Spleen (tissue), 11 donors: ENCODE results near the gene GRAMD2B. TPM values are rescaled to one million over a fixed set of nuclear protein-coding genes. Genes with fewer than 3 reads are reported as not detected.

Experiments used
- DNase-seq: peaks from one replicate; pipeline ENCODE4 v3.0.0-alpha.2; 2020
- H3K27ac ChIP-seq, 8 donors: fragments of 200-600 bp; sonication (generic) in 7 of 8; 1 replicate in 4 of 8; 2 replicates in 4 of 8; pipeline versions ENCODE4 v1.5.0 to v1.8.0; 2016 to 2021; ENCODE audit warnings: inconsistent platforms in 4 of 8, mild to moderate bottlenecking in 4 of 8, moderate library complexity in 1 of 8
- H3K27me3 ChIP-seq, 7 donors: fragments of 200-600 bp; sonication (generic) in 6 of 7; replicated peaks in 1 of 7; 1 replicate in 4 of 7; 2 replicates in 3 of 7; pipeline versions ENCODE4 v1.5.0 to v1.8.0; 2016 to 2021; ENCODE audit warnings: inconsistent platforms in 3 of 7, mild to moderate bottlenecking in 1 of 7
- H3K36me3 ChIP-seq, 6 donors: fragments of 200-600 bp; sonication (generic) in 5 of 6; 1 replicate in 4 of 6; 2 replicates in 2 of 6; pipeline versions ENCODE4 v1.5.0 to v1.8.0; 2016 to 2021; ENCODE audit warnings: inconsistent platforms in 2 of 6
- H3K4me1 ChIP-seq, 6 donors: fragments of 200-600 bp; sonication (generic) in 5 of 6; 1 replicate in 3 of 6; 2 replicates in 3 of 6; pipeline versions ENCODE4 v1.5.0 to v1.8.0; 2016 to 2021; ENCODE audit warnings: inconsistent platforms in 3 of 6
- H3K4me3 ChIP-seq, 8 donors: fragments of 200-600 bp; sonication (generic) in 7 of 8; 1 replicate in 4 of 8; 2 replicates in 4 of 8; pipeline versions ENCODE4 v1.5.0 to v1.8.0; 2016 to 2021; ENCODE audit warnings: inconsistent platforms in 4 of 8, mild to moderate bottlenecking in 4 of 8, moderate library complexity in 2 of 8
- H3K9me3 ChIP-seq, 8 donors: fragments of 200-600 bp; sonication (generic) in 7 of 8; 1 replicate in 4 of 8; 2 replicates in 4 of 8; pipeline versions ENCODE4 v1.5.0 to v1.8.0; 2016 to 2021; ENCODE audit warnings: inconsistent platforms in 4 of 8
- POLR2A ChIP-seq, 3 donors: fragments of 450-650 bp; IDR thresholded peaks; one replicate each; pipeline ENCODE4 v1.5.1; 2017; ENCODE audit warnings: antibody characterized with exemption in 3 of 3, mild to moderate bottlenecking in 1 of 3
- POLR2AphosphoS5 ChIP-seq, 3 donors: sonication (generic); formaldehyde crosslinking; IDR thresholded peaks; one replicate each; pipeline ENCODE4 v1.5.1; 2017; ENCODE audit warnings: antibody characterized with exemption in 3 of 3
- WGBS, 5 donors: extraction: QIAGEN DNeasy Blood & Tissue Kit in 3 of 5; methylation state at CpG; one replicate each; pipeline versions ENCODE4 v1.1.5 to v1.1.7; 2013 to 2018; 5-methylcytosine and 5-hydroxymethylcytosine counted together
- intact Hi-C: fragments of 100-400 bp; cut with DNase I; formaldehyde crosslinking; loops from one replicate; pipeline ENCODE4 v1.15.0; 2023; ENCODE audit warnings: low total_unique reads
- polyA plus RNA-seq, 3 donors: library from polyadenylated mRNA; stranded (reverse); fragments of 200-250 nt; gene quantifications; one replicate each; pipeline ENCODE4 v1.2.1, GENCODE V29; 2013
- total RNA-seq, 7 donors: library from RNA; depleted of rRNA in 3 of 7; stranded (reverse); fragments of >200 nt in 3 of 7; fragmentation: NEBNext Ultra II Directional in 4 of 7; extraction: Animal tissue kit (Norgen Biotek cat#: 25700) in 4 of 7; gene quantifications; one replicate each; pipeline versions ENCODE4 v1.1.0 to v1.2.1, GENCODE V29; 2016 to 2021
- TF ChIP-seq, protein P1 (sequence below), 11 experiments: fragments of 200-600 bp in 7 of 11; fragments of 450-650 bp in 4 of 11; sonication (generic) in 4 of 11; IDR thresholded peaks in 8 of 11; conservative IDR thresholded peaks in 3 of 11; 1 replicate in 7 of 11; 2 replicates in 4 of 11; pipeline versions ENCODE4 v1.4.0 to v1.8.0; 2016 to 2021; ENCODE audit warnings: antibody characterized with exemption in 11 of 11, inconsistent platforms in 4 of 11, mild to moderate bottlenecking in 1 of 11
- donor health status: healthy with polysubstance abuse.
- donor health status: DM: no; HTN: no; CAD: no; lungs with moderate emphysema.
- donor health status: DM: no; HTN: no; CAD: no.
- donor health status: Bipolar disorder and iron deficiency.
- donor health status: healthy.
- donor health status: DM: no; HTN: no; CAD: no.
- donor health status: DM: yes; HTN: yes; CAD: no.

Gene GRAMD2B
- total and polyA plus RNA-seq, 10 donors: 3.0 to 28.7 (median 10.9) TPM

DNA sequence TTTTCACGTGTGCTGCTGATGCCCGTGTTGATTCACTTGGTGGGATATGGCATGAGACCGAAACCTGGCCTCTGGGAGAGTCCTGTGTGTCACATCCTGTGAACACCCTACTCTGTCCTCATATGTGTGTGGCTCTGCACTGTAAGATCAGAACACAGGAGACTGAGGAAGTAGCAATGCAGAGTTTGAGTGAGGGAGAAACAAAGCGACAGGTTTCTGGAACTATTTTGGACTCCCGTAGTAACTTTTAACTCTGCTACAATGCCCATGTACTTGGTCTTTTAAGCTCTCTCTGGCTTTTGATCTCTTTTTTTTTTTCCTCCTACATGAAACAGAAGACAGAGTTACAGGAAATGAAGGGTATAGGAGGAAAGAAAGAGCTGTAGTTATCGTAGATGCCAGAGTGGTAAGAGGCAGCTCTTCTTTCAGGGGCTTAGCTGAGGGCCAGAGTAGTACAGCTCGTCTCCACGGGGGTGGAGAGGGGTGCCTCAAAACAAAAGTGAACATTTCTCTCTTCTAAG is 26.6 kb downstream of the GRAMD2B start:
- Histone ChIP-seq H3K4me3 (peak overlapping the region in 3 of 8 donors; percentile 1 to 49 (median 15)), H3K27me3 (no peaks in the 10 kb centered on the region), H3K36me3 (peaks cover 0 to 6% (median 0%) of the 10 kb centered on the region in 6 donors), H3K27ac (peak overlapping the region; percentile 55 to 84 (median 74)), H3K9me3 (no peaks in the 10 kb centered on the region), H3K4me1 (peaks cover 0 to 47% (median 14%) of the 10 kb centered on the region in 6 donors)
- 16 to 24% (median 20%) methylated on average over 8 of the region's 8 CpGs for WGBS, 5 donors
- no peak for DNase-seq
- TF ChIP-seq POLR2AphosphoS5 (IDR thresholded peaks at IDR 0.05): peak in 1 of 3 donors; percentile 90
- TF ChIP-seq POLR2A (IDR thresholded peaks at IDR 0.05): peak in 2 of 3 donors; percentile 47 to 53
- TF ChIP-seq, protein P1, sequence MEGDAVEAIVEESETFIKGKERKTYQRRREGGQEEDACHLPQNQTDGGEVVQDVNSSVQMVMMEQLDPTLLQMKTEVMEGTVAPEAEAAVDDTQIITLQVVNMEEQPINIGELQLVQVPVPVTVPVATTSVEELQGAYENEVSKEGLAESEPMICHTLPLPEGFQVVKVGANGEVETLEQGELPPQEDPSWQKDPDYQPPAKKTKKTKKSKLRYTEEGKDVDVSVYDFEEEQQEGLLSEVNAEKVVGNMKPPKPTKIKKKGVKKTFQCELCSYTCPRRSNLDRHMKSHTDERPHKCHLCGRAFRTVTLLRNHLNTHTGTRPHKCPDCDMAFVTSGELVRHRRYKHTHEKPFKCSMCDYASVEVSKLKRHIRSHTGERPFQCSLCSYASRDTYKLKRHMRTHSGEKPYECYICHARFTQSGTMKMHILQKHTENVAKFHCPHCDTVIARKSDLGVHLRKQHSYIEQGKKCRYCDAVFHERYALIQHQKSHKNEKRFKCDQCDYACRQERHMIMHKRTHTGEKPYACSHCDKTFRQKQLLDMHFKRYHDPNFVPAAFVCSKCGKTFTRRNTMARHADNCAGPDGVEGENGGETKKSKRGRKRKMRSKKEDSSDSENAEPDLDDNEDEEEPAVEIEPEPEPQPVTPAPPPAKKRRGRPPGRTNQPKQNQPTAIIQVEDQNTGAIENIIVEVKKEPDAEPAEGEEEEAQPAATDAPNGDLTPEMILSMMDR (IDR thresholded peaks at IDR 0.05 in 8 of 11, conservative IDR thresholded peaks at IDR 0.05 in 3 of 11): no peak
- intact Hi-C loops: no loop called here

DNA sequence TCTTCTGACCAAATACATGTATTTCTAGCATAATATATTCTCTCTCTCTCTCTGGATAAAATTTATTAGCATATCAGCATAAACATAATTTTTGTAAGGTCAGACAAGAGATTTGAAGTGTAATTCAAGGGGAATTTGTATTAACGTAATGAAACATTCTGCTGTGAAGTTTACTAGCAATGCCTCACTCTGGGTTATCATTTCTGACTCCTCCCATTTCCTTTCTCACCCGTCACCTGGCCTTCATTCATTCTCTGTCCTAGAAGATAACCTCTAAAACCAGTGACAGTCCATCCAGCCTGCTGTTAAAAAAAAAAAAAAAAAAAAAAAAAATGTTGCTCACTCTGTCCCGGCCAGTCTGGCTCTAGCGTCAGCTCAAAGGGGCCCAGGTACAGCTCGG is 27.1 kb downstream of the GRAMD2B start:
- Histone ChIP-seq H3K4me3 (peak overlapping the region in 3 of 8 donors; percentile 1 to 49 (median 15)), H3K27ac (peak overlapping the region; percentile 55 to 84 (median 74)), H3K27me3 (no peaks in the 10 kb centered on the region), H3K9me3 (no peaks in the 10 kb centered on the region), H3K36me3 (peaks cover 0 to 6% (median 0%) of the 10 kb centered on the region in 6 donors), H3K4me1 (peaks cover 0 to 47% (median 14%) of the 10 kb centered on the region in 6 donors)
- no peak for DNase-seq
- TF ChIP-seq POLR2A (IDR thresholded peaks at IDR 0.05): no peak
- no peak for TF ChIP-seq POLR2AphosphoS5 (IDR thresholded peaks at IDR 0.05)
- TF ChIP-seq, protein P1 (IDR thresholded peaks at IDR 0.05 in 8 of 11, conservative IDR thresholded peaks at IDR 0.05 in 3 of 11): no peak
- 54 to 65% (median 58%) methylated on average over 5 of the region's 5 CpGs for WGBS, 5 donors
- intact Hi-C loops: no loop called here

DNA sequence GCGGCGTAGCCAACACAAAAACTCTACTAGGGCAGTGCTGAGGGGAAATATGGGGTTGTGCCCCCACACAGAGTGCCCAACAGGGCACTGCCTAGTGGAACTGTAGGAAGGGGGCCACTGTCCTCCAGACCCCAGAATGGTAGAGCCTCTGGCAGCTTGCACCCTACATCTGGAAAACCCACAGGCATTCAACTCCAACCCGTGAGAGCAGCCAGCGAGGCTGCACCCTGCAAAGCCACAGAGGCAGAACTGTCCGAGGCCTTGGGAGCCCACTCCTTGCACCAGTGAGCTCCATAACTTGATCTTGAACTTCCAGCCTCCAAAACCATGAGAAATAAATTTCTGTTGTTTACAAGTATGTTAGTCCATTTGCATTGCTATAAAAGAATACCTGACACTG is 27.7 kb downstream of the GRAMD2B start:
- H3K27ac ChIP-seq: peak overlapping the region in 5 of 8 donors; percentile 18 to 84 (median 81)

DNA sequence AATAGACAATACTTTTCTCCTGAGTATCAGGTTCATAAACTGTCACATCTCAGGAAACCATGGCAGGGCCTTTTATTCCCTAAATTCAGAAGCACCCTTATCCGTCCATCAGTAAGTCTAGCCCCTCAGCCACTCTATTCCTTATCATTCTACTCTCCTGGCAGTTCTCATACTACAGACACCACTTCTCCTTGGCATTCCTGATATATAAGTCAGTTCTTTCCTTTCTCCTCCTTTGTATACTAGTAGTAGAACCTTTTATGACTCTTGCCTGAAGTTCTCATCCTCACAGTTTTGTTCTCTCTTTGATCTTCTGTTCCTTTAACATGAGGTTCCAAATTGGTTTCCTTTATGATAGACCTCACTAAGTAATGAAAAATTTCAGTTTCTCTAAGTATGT is 29.3 kb downstream of the GRAMD2B start:
- peaks cover 0 to 2% (median 0%) of the 10 kb centered on the region in 6 donors for H3K36me3 ChIP-seq
- TF ChIP-seq, protein P1 (IDR thresholded peaks at IDR 0.05 in 8 of 11, conservative IDR thresholded peaks at IDR 0.05 in 3 of 11): no peak
- no peak for TF ChIP-seq POLR2AphosphoS5 (IDR thresholded peaks at IDR 0.05)
- no peak for TF ChIP-seq POLR2A (IDR thresholded peaks at IDR 0.05)
- intact Hi-C loops: no loop called here
- peaks cover 0 to 41% (median 16%) of the 10 kb centered on the region in 6 donors for H3K4me1 ChIP-seq
- DNase-seq: no peak
- H3K9me3 ChIP-seq: no peaks in the 10 kb centered on the region
- no peaks in the 10 kb centered on the region for H3K27me3 ChIP-seq
- no peak overlapping the region for H3K4me3 ChIP-seq
- H3K27ac ChIP-seq: no peak overlapping the region
- 91 to 100% (median 96%) methylated on average over 1 of the region's 1 CpG for WGBS, 5 donors

More for the DNA sequence above, 27.7 kb downstream of the GRAMD2B start:
- H3K4me3 ChIP-seq: no peak overlapping the region
- intact Hi-C loops: no loop called here
- H3K4me1 ChIP-seq: peaks cover 0 to 43% (median 14%) of the 10 kb centered on the region in 6 donors
- peak; percentile 74 for DNase-seq
- WGBS, 5 donors: 66 to 78% (median 74%) methylated on average over 5 of the region's 5 CpGs
- H3K9me3 ChIP-seq: no peaks in the 10 kb centered on the region
- peaks cover 0 to 6% (median 0%) of the 10 kb centered on the region in 6 donors for H3K36me3 ChIP-seq
- H3K27me3 ChIP-seq: no peaks in the 10 kb centered on the region
- TF ChIP-seq, protein P1 (IDR thresholded peaks at IDR 0.05 in 8 of 11, conservative IDR thresholded peaks at IDR 0.05 in 3 of 11): no peak
- TF ChIP-seq POLR2A (IDR thresholded peaks at IDR 0.05): no peak
- TF ChIP-seq POLR2AphosphoS5 (IDR thresholded peaks at IDR 0.05): no peak
